Measurements from ENCODE around the gene TNKS1BP1.

GRCh38 chr11:57364851-57365660, 40.3 kb upstream of the TNKS1BP1 start:
- TF ChIP-seq CTCF (IDR thresholded peaks at IDR 0.05; ENCODE audit: low read depth, low read length, missing input control) (no peak), GABPA (IDR thresholded peaks at IDR 0.05 in 1 of 2, conservative IDR thresholded peaks at IDR 0.05 in 1 of 2) (no peak), ATF3 (IDR thresholded peaks at IDR 0.05) (no peak), ZBTB33 (IDR thresholded peaks at IDR 0.05) (no peak), RXRA (IDR thresholded peaks at IDR 0.05) (no peak), MAX (IDR thresholded peaks at IDR 0.05) (no peak), JUND (IDR thresholded peaks at IDR 0.05) (no peak), YY1 (IDR thresholded peaks at IDR 0.05) (no peak), FOXA1 (IDR thresholded peaks at IDR 0.05) (no peak), TAF1 (conservative IDR thresholded peaks at IDR 0.05) (no peak), NR2F2 (IDR thresholded peaks at IDR 0.05) (no peak)

Measured in liver (tissue), 3 donors.